Ishikawa (cell line): Measurements from ENCODE around the gene PCDHAC1.

Source experiments
- CEBPB ChIP-seq: IDR thresholded peaks from 2 replicates; pipeline ENCODE4 v1.6.1; 2012
- CREB1 ChIP-seq: IDR thresholded peaks from 2 replicates; pipeline ENCODE4 v1.6.1; 2012; ENCODE audit warnings: low read depth
- EGR1 ChIP-seq: IDR thresholded peaks from 2 replicates; pipeline ENCODE4 v1.6.1; 2012
- EP300 ChIP-seq: IDR thresholded peaks from 2 replicates; pipeline ENCODE4 v1.6.1; 2012; ENCODE audit warnings: borderline replicate concordance
- RAD21 ChIP-seq: IDR thresholded peaks from 2 replicates; pipeline ENCODE4 v1.6.1; 2012; ENCODE audit warnings: low read depth
- ZBTB7A ChIP-seq: IDR thresholded peaks from 2 replicates; pipeline ENCODE4 v1.6.1; 2012; ENCODE audit warnings: low read depth

GRCh38 chr5:140925806-140926442 is at the start of gene PCDHAC1:
- TF ChIP-seq EP300 (no peak), CREB1 (no peak), EGR1 (no peak), CEBPB (no peak), RAD21 (no peak), ZBTB7A (no peak)
